AG04449 (cell line): ENCODE data around the gene KPNA3.
"Not testable (repeated sequence)": the region's sequence is repeated elsewhere in the genome, so short reads cannot be mapped to it uniquely, and the experiment has no call there.

Experiments
- CTCF ChIA-PET: fragments of 350-600 bp; formaldehyde crosslinking; extraction: SDS; loops from one replicate; lab custom pipeline; 2021; ENCODE audit warnings: antibody characterized with exemption; lab: Yijun Ruan, JAX
- POLR2A ChIA-PET: fragments of 400-600, 350-600 bp; formaldehyde crosslinking; extraction: SDS; loops from one replicate; lab custom pipeline; 2020; ENCODE audit warnings: antibody characterized with exemption, inconsistent platforms; lab: Yijun Ruan, JAX
- DNase-seq: peaks from one replicate; pipeline ENCODE4 v3.0.0-alpha.2; 2010; ENCODE audit warnings: low read depth, low spot score
- H3K4me3 ChIP-seq: 2 replicates; pipeline ENCODE4 v1.5.1; 2011; ENCODE audit warnings: low read depth, mild to moderate bottlenecking, control low read depth, low read length
- CTCF ChIP-seq: IDR thresholded peaks from one replicate; pipeline ENCODE4 v1.5.1; 2011; ENCODE audit warnings: mild to moderate bottlenecking, moderate library complexity, low read length, control low read depth, inconsistent platforms; ENCODE audit not compliant: insufficient read depth; ENCODE audit errors: missing control alignments

The KPNA3 gene

GRCh38 chr13:49827336-49827735, 34.9 kb upstream of the KPNA3 start:
- no peak for DNase-seq
- CTCF ChIA-PET: no interaction called here
- POLR2A ChIA-PET: no interaction called here
- no peak for TF ChIP-seq CTCF
- no peak overlapping the region for H3K4me3 ChIP-seq

GRCh38 chr13:49821216-49822009, 28.9 kb upstream of the KPNA3 start:
- CTCF ChIA-PET: interaction anchor here (0.8 kb wide), 1 partner anchor 16 kb away, joined by 3 read pairs; no protein-coding TSS in a partner anchor
- POLR2A ChIA-PET: no interaction called here
- TF ChIP-seq CTCF: no peak
- no peak for DNase-seq
- H3K4me3 ChIP-seq: no peak overlapping the region

DNA sequence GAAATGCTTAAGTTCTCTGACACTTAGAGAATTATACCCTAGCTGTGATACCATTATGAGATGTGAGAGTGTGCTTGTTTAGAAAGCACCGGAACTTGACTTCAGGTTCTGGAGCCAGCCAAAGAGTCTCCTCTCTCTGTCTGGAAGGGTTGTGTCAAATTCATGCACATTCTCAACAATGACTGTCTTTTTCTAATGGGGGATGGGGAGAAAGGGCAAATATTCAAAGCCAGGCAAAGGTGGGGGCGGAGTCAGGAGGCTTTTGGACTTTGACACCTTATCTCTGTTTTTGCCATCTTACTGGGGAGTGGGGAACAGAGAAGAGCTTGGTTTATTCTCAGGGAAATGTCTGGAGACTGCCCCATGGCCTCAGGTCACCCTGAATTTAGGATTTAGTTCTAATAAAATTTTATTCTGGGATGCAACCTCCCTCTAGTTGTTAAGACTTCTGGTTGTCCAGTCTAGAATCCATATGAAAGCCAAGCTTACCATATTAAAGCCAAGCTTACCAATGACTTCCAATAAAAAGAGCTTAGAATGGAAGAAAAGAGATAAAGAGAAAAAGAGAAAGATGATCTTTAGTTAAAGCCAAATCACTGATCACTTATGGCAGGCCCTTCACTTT, 28.2 kb upstream of the KPNA3 start:
- TF ChIP-seq CTCF: no peak
- ChIA-PET POLR2A (no interaction called here), CTCF (interaction anchor here (0.8 kb wide), 1 partner anchor 15 kb away, joined by 3 read pairs; no protein-coding TSS in a partner anchor)
- no peak overlapping the region for H3K4me3 ChIP-seq
- DNase-seq: no peak

GRCh38 chr13:49816047-49816446, 23.6 kb upstream of the KPNA3 start:
- H3K4me3 ChIP-seq, POLR2A ChIA-PET, DNase-seq: not testable (repeated sequence)
- CTCF ChIA-PET: interaction anchor here (0.7 kb wide), 1 partner anchor 1465 kb away, joined by 3 read pairs; no protein-coding TSS in a partner anchor

- POLR2A ChIA-PET: no interaction called here
- H3K4me3 ChIP-seq: no peak overlapping the region
- DNase-seq: no peak
- CTCF ChIA-PET: interaction anchor here (1.2 kb wide), 1 partner anchor 10 kb away, joined by 4 read pairs; no protein-coding TSS in a partner anchor
- no peak for TF ChIP-seq CTCF
These were observed 22.2 kb upstream of the KPNA3 start for GRCh38 chr13:49814551-49815270.

- POLR2A ChIA-PET: no interaction called here
- DNase-seq: no peak
- TF ChIP-seq CTCF: no peak
- CTCF ChIA-PET: no interaction called here
- no peak overlapping the region for H3K4me3 ChIP-seq
These were observed 20.3 kb upstream of the KPNA3 start for GRCh38 chr13:49812812-49813211.
